Activated T-cell treated with anti-CD3 and anti-CD28 coated beads for 1 hour (primary cell): Measurements from ENCODE around the gene NOL8.

ENCODE experiments used
- DNase-seq: peaks from one replicate; pipeline ENCODE4 v3.0.0-alpha.2; 2020; ENCODE audit warnings: low read depth

The NOL8 gene

DNA sequence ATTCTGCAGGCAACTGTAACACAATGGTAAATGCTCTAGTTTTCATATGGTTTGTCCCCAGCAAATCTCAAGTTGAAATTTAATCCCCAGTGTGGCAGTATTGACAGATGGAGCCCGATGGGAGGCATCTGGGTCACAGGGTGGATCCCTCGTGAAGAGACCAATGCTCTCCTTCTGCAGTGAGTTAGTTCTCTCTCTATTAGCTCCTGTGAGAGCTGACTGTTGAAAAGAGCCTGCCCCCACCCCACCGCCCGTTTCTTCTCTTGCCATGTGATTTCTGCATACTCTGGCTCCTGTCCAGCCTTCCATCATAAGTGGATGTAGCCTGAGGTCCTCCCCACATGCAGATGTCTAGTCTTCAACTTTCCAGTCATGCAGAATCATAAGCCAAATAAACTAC, 58.7 kb downstream of the NOL8 start:
- no peak for DNase-seq

DNA sequence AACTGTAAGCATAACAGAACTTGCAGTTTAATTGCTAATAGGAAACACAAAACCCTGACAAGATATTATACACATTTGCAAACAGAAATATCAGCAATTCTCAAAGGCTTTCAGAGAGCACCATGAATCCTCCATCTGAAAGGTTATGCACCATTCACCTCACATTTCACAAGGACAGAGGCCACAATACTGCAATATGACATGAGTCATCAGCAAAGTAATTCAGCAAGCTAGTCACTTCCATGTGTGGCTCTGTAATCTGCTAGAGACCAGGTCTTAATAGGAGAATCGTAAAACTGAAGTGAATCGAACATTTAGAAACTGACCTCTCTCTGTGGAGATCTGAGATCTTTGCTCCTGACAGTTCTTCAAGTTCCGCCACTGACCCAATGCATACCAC, 60.0 kb downstream of the NOL8 start:
- DNase-seq: no peak

DNA sequence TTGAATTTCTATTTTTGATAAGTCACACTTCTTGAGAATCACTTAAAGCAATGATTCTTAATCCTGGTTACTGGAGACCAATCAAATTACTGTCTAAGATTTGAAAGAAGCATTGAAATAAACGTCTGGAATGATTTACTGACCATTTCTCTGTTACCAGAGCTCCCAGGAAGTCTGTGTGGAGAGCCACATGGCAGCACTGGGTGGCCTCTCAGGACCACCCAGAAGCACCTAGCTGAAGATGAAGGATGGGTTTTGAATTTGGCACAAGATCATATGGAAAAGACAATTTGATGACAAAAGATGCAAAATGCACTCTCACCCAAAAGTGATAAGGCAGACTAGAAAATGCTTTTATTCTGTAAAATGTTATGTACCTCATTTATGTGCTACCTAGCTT, 62.0 kb downstream of the NOL8 start:
- DNase-seq: no peak

DNA sequence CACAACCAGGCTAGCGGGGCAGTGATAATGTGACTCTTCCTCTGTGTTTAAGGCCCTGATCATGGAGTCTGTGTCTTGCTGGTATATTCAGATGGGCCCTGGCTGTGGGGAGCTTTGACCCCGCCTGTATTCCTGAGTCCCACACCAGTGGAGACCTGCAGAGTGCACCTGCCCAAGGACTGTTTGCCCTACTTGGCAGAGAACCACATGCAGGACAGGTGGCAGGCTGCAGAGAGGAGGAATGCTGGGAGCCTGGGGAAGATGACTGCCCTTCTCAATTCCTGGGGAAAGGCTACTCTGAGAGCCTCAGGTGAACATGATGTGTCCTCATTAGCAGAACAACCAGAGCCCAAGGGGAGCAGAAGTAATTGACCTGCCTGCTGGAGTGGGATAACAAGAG, 67.8 kb downstream of the NOL8 start:
- no peak for DNase-seq

DNA sequence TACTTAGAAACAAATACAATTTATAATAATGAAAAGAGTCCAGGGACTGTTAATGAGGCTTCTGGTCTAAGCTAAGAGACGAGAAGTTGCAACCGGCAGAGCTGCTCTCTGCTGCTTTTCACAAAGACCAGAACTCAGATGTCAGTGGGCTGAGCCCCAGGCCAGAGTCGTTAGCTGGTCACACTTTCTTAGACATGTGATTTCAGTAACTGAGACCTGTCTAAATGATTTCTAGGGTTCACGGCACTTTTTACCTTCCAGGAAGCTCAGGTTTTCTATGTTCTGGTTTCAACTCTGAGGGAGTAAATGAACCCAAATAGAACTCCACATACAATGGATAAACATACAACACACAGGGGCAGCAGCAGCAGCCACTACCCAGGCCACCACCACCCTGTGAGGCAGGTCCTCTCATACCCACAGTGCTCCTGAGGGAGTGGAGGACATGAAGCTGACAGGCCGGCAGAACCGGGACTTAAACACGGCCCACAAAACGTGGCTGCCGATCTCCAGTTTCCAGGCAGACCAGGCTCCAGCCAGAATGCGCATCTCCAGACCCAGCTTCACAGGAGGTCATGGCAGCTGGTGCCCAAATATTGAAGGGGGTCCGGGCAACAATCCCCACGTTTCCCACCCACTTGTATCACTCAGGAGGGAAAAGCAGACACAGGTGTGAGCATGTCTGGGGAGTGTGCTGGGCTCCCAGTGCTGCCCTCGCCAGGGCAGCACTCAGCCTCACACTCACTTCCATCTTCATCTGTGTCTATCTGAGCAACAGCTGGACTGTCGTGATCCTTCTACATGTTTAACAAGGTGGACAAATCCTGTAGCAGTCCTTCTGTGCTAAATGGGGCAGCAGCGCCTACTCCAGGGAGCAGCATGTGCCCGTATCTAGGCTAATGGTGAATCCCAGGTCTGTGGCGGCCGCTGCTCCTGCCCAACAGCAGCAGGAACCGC, 70.5 kb downstream of the NOL8 start:
- no peak for DNase-seq

DNA sequence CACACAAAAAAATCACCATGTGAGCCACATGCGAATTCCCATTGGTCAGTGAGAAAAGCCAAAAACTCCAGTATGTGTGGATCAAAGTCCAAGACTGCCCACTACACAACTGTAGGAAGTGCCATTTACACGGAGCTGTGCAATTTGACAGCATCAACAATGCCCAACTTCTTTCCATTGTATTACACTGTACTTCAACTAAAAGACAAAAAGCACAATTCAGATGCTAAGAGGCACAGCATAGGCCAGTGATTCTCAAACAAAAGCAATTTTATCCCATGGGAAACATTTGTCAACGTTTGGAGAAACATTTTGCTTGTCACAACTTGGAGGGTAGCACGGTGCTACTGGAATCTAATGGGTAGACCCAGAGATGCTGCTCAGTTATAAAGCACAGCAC, 71.5 kb downstream of the NOL8 start:
- no peak for DNase-seq

DNA sequence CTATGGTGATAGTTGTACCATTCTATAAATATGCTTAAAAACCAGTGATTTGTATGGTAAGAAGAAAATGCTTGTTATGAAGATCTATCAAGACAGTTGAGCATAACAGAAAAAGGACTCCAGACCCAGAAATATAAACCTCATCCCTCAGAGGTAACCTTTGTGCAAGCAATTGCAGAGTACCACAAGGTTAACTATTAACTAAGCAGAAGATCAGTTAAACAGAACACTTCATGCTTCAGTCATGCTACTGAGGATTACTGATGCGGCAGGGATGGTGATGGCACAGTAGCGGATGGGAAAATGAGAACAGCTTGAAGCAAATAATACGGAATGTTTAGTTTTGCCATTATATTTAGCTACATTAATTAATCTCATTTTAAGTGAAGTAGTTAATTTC, 77.2 kb downstream of the NOL8 start:
- no peak for DNase-seq
